ENCODE results near the gene VRTN.
"Not testable (repeated sequence)": the region's sequence is repeated elsewhere in the genome, so short reads cannot be mapped to it uniquely, and the experiment has no call there.

- TF ChIP-seq CHD7 (IDR thresholded peaks at IDR 0.05; ENCODE audit: insufficient replicate concordance, low read length); PHF8 (conservative IDR thresholded peaks at IDR 0.05; ENCODE audit: low read depth, low read length); CTCF (IDR thresholded peaks at IDR 0.05; ENCODE audit: control extremely low read depth in 1 of 3, insufficient read depth in 1 of 3, low read depth in 1 of 3, low read length in 3 of 3); EZH2 (IDR thresholded peaks at IDR 0.05; ENCODE audit: low read depth, low read length, severe bottlenecking); POLR2A (IDR thresholded peaks at IDR 0.05; ENCODE audit: control extremely low read depth in 1 of 2, low read depth in 2 of 2, low read length in 2 of 2); BACH1 (IDR thresholded peaks at IDR 0.05; ENCODE audit: low read length): not testable (repeated sequence)
Measured at GRCh38 chr14:74329950-74330552, 18.2 kb upstream of the VRTN start.
